ENCODE data around the gene GHRL.

The GHRL gene

DNA sequence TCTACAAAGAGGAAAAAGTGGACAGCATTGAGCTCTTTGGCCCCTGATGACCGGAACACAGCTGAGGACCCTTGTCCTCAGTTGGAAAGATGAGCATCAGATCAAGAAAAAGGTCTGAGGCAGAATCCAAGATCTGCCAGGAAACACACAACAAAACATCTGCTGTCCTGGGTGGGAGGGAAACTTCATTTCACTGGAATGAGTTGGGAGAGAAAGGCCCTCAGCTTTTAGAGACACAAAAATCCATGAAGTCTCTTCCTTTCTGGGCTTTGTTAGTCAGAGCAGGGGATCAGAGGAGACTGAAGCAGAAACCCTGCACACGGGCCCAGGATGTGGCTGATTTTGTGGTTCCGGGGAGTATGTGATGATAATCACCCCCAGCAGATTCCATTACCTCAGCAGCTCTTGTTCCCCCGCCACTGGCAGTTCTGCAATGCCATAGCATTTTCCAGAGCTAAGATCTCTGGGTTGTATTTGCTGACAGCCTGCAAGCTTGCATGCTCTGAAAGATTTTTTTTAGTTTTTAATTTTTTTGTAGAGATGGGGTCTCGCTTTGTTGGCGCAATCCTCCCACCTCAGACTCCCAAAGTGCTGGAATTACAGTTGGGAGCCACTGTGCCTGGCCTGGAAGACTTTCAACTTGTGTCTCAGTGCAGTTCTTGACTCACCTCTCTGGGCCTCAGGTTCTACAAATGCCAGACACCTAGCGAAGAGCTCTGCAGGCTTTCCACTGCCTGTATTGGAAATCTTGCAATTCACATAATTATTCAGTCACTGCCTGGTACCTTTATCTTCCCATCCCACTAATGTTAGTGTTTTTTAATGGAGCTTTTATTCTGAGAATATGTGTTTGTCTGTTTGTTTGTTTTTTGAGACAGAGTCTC lies 50.3 kb downstream of the GHRL start:
- peak; percentile 75 for DNase-seq (ENCODE audit: low spot score)

DNA sequence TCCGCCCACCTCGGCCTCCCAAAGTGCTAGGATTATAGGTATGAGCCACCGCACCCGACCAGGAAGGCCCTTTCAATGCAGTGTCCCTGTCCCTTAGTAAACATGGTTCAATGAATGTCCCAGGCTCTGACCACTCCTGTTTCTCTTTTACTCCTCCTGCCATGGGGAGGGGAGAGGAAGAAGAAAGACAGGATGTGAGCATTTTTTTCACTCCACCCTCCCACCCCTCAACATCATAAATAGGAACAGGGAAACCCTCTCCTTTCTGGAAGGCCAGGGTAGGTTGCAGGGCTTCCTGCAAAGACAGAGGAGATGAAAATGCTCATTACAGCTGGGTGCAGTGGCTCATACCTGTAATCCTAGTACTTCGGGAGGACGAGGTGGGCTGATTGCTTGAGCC lies 51.9 kb downstream of the GHRL start:
- no peak for DNase-seq (ENCODE audit: low spot score)

DNA sequence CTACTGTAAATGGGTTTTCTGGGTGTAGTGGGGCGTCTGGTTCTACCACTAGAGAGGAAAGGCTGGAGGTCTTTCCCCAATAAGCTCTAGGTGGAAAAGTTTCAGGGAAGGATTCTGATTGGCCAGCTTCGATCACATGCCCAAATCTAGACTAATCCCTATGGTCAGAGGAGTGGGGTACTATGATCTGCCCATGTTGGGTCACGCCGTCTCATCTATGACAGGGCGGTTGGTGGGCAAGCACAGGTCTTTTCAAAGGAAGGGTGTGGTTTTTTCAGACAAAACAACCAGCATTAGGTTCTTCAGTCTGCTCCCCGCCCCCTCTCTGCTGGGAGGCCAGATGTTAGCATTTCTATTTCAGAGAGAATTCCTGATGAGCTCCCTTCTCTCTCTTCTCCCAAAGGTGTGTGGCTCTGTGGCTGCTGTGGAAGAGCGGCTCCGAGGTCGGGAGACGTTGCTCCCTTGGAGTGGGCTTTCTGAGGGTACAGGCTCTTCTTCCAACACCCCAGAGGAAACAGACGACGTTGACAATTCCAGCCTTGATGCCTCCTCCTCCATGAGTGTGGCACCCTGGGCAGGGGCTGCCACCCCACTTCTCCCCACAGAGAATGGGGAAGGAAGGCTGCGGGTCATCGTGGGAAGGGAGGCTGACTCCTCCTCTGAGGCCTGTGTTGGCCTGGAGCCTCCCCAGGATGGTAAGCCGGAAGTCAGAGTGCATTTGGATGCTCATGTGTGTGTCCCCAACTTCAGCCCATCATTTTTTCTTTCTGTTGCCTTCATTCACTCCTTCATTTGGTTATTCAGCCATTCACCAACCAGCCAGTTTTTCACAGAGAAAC lies 54.2 kb downstream of the GHRL start:
- no peak for DNase-seq (ENCODE audit: low spot score)

All from kidney tubule cell (primary cell).